Measurements from ENCODE around the gene PRELID3B. TPM values are rescaled to one million over a fixed set of nuclear protein-coding genes. Genes with fewer than 3 reads are reported as not detected.
A peak's percentile ranks its signal among the peaks of the same experiment; 100 is the strongest.

PRELID3B gene
- total and polyA plus RNA-seq, 2 of the 13 experiments (the other 11 are each of a cell fraction or from before 2014, with no cell fraction given) = 23.3 to 42.6 TPM

DNA sequence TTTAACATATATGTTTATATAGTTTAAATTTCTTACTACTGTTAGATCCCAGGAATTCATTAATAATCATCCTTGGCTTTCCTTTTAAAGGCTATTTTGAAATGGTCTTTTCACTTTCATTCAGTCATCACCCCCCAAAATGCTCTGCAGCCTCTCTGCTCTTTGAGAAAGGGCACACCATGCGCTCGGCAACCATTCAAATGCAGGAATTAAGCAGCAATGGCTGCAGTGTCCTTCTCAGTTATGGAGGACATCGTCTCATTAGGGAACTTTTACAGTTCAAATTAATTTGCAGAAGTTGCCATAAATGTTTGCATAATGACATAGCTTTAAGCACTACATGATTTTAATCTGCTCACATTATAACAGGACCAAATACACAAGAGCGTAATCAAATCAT is 17.1 kb downstream of the PRELID3B start:
- TF ChIP-seq ERF (CRISPR knock-in tag; IDR thresholded peaks at IDR 0.05) = no peak
- no peak for TF ChIP-seq HNF4G (IDR thresholded peaks at IDR 0.05; ENCODE audit: borderline replicate concordance, low read depth, low read length)
- no peak for TF ChIP-seq HNF4G (CRISPR knock-in tag; IDR thresholded peaks at IDR 0.05; ENCODE audit: borderline replicate concordance, low read depth)
- no peak for TF ChIP-seq ELF1 (CRISPR knock-in tag; IDR thresholded peaks at IDR 0.05)
- 0 out of 2 replicates have a peak, but pooled peaks have one; percentile 31 for TF ChIP-seq SNAI1 (CRISPR knock-in tag; IDR thresholded peaks at IDR 0.05; ENCODE audit: borderline replicate concordance)
- peak; percentile 24; the same call in 1 of the 2 replicates for TF ChIP-seq ZC3H13 (CRISPR knock-in tag; IDR thresholded peaks at IDR 0.05)
- no peak for TF ChIP-seq ZNF776 (CRISPR knock-in tag; IDR thresholded peaks at IDR 0.05)
- intact Hi-C loops (cut with micrococcal nuclease; ENCODE audit: unreplicated experiment) = no loop called here
- Histone ChIP-seq H2AFZ (ENCODE audit: low read length) (no peak overlapping the region), H3K79me2 (ENCODE audit: insufficient read depth, low read length) (peaks cover 54% of the 10 kb centered on the region), H3K9ac (ENCODE audit: insufficient read depth, low read depth, low read length) (no peak overlapping the region), H3K4me3 (replicated peaks in 1 of 3; ENCODE audit: insufficient read depth in 1 of 3, low read depth in 2 of 3, low read length in 3 of 3) (no peak overlapping the region), H3K4me2 (ENCODE audit: low read depth, low read length) (no peak overlapping the region), H3K9me3 (ENCODE audit: low read length) (no peaks in the 10 kb centered on the region), H3K4me1 (ENCODE audit: insufficient read depth, low read length) (peaks cover 55% of the 10 kb centered on the region), H3K27ac (ENCODE audit: extremely low read length, insufficient read depth, low read length) (no peak overlapping the region), H4K20me1 (ENCODE audit: insufficient read depth, low read length) (peaks cover 11% of the 10 kb centered on the region; the same call in 1 of the 2 replicates), H3K36me3 (replicated peaks in 1 of 2; ENCODE audit: control insufficient read depth in 1 of 2, insufficient read depth in 2 of 2, low read length in 2 of 2) (peaks cover 32 to 71% of the 10 kb centered on the region in 2 experiments), H3K27me3 (ENCODE audit: control insufficient read depth in 1 of 2, insufficient read depth in 2 of 2, low read length in 2 of 2) (no peaks in the 10 kb centered on the region)
- ChIA-PET POLR2A (interaction anchor here (1.3 kb wide), 1 partner anchor 10 kb away, joined by 9 read pairs; no protein-coding TSS in a partner anchor), CTCF (ENCODE audit: low intra/inter-chr PET ratio, low total read pairs) (no interaction called here)
- 97% methylated on average over 4 of the region's 4 CpGs for WGBS (ENCODE audit: low lambda C conversion rate)
- BruUV-seq (replicated peaks) = no TSS peak
- in situ Hi-C loops (cut with HindIII; ENCODE audit: extremely low pct_ligation_motif_present, low pct_unique_long_range_greater_than_20kb) = no loop called here
- DNase-seq (ENCODE audit: low spot score) (no peak), ATAC-seq (no peak), FAIRE-seq (no peak)

DNA sequence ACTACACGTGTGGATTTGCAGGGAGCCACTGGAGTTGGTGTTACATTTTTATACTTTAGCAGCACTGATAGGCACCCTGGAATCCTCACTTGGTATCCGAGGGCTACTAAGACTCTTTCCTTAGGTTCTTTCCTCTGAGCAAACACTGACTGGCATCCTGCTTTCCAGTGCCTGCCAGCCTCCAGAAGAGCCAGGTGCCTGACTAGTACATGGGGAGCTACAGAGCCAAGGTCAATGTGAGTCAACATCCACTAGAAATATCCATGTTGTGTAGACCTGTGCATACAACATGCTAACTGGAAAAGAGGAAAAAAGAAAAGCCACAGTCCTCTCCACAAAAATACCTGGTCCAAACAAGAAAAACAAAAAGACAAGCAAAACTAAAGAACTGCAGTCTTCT is 17.5 kb downstream of the PRELID3B start:
- TF ChIP-seq RBFOX2 (IDR thresholded peaks at IDR 0.05; ENCODE audit: low read depth, low read length) = peak; percentile 50; the same call in 1 of the 2 replicates
- TF ChIP-seq, protein P1, sequence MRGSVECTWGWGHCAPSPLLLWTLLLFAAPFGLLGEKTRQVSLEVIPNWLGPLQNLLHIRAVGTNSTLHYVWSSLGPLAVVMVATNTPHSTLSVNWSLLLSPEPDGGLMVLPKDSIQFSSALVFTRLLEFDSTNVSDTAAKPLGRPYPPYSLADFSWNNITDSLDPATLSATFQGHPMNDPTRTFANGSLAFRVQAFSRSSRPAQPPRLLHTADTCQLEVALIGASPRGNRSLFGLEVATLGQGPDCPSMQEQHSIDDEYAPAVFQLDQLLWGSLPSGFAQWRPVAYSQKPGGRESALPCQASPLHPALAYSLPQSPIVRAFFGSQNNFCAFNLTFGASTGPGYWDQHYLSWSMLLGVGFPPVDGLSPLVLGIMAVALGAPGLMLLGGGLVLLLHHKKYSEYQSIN (CRISPR knock-in tag; IDR thresholded peaks at IDR 0.05; ENCODE audit: borderline replicate concordance) = no peak
- TF ChIP-seq SMAD9 (CRISPR knock-in tag; IDR thresholded peaks at IDR 0.05) = no peak
- no peak for TF ChIP-seq BRCA1 (CRISPR knock-in tag; IDR thresholded peaks at IDR 0.05)
- 0 out of 2 replicates have a peak, but pooled peaks have one; percentile 42 for TF ChIP-seq ZSCAN20 (CRISPR knock-in tag; IDR thresholded peaks at IDR 0.05; ENCODE audit: borderline replicate concordance)
- TF ChIP-seq FOXA1 (IDR thresholded peaks at IDR 0.05) = no peak
- TF ChIP-seq FOXA1 (CRISPR knock-in tag; IDR thresholded peaks at IDR 0.05) = 0 out of 2 replicates have a peak, but pooled peaks have one; percentile 23
- TF ChIP-seq ZNF773 (CRISPR knock-in tag; IDR thresholded peaks at IDR 0.05; ENCODE audit: borderline replicate concordance) = 0 out of 2 replicates have a peak, but pooled peaks have one; percentile 39
- peak; percentile 74; the same call in 1 of the 2 replicates for TF ChIP-seq ZC3H13 (CRISPR knock-in tag; IDR thresholded peaks at IDR 0.05)

More for the DNA sequence above, 17.5 kb downstream of the PRELID3B start:
- Histone ChIP-seq H3K4me2 (ENCODE audit: low read depth, low read length) (no peak overlapping the region), H2AFZ (ENCODE audit: low read length) (no peak overlapping the region), H4K20me1 (ENCODE audit: insufficient read depth, low read length) (peaks cover 11% of the 10 kb centered on the region; the same call in 1 of the 2 replicates), H3K9me3 (ENCODE audit: low read length) (no peaks in the 10 kb centered on the region), H3K4me1 (ENCODE audit: insufficient read depth, low read length) (peaks cover 50% of the 10 kb centered on the region), H3K36me3 (replicated peaks in 1 of 2; ENCODE audit: control insufficient read depth in 1 of 2, insufficient read depth in 2 of 2, low read length in 2 of 2) (peaks cover 32 to 67% of the 10 kb centered on the region in 2 experiments), H3K27ac (ENCODE audit: extremely low read length, insufficient read depth, low read length) (no peak overlapping the region), H3K79me2 (ENCODE audit: insufficient read depth, low read length) (peaks cover 49% of the 10 kb centered on the region), H3K9ac (ENCODE audit: insufficient read depth, low read depth, low read length) (no peak overlapping the region), H3K4me3 (replicated peaks in 1 of 3; ENCODE audit: insufficient read depth in 1 of 3, low read depth in 2 of 3, low read length in 3 of 3) (no peak overlapping the region), H3K27me3 (ENCODE audit: control insufficient read depth in 1 of 2, insufficient read depth in 2 of 2, low read length in 2 of 2) (no peaks in the 10 kb centered on the region)
- POLR2A ChIA-PET = interaction anchor here (0.7 to 1.3 kb wide), 3 partner anchors 9 to 29 kb away, joined by 4 to 9 read pairs (median 6); no protein-coding TSS in a partner anchor
- CTCF ChIA-PET (ENCODE audit: low intra/inter-chr PET ratio, low total read pairs) = no interaction called here
- FAIRE-seq (no peak), DNase-seq (ENCODE audit: low spot score) (no peak), ATAC-seq (0 out of 3 replicates have a peak, but pooled peaks have one; percentile 25)
- in situ Hi-C loops (cut with HindIII; ENCODE audit: extremely low pct_ligation_motif_present, low pct_unique_long_range_greater_than_20kb) (no loop called here), intact Hi-C loops (cut with micrococcal nuclease; ENCODE audit: unreplicated experiment) (no loop called here)
- no TSS peak for BruUV-seq (replicated peaks)
- WGBS (ENCODE audit: low lambda C conversion rate) = 92% methylated on average over 2 of the region's 2 CpGs

Data from HepG2 (cell line).